Stromal cell of bone marrow (primary cell): ENCODE data around the gene ATP8B2.

Experiments used
- DNase-seq: peaks from one replicate; pipeline ENCODE4 v3.0.0-alpha.2; 2012; ENCODE audit warnings: low read depth

The ATP8B2 gene

GRCh38 chr1:154398141-154398540, 72.8 kb downstream of the ATP8B2 start:
- no peak for DNase-seq

GRCh38 chr1:154398678-154399077, 73.4 kb downstream of the ATP8B2 start:
- no peak for DNase-seq

GRCh38 chr1:154400381-154400801, 75.1 kb downstream of the ATP8B2 start:
- no peak for DNase-seq
